HG03565 (cell line): ENCODE results near the gene EXOC3.
"Not testable (repeated sequence)": the region's sequence is repeated elsewhere in the genome, so short reads cannot be mapped to it uniquely, and the experiment has no call there.

ENCODE experiments used
- ATAC-seq: cut with Tn5 transposase; IDR thresholded peaks from one replicate; pipeline ENCODE4 v1.9.1; 2021; ENCODE audit warnings: mild to moderate bottlenecking, moderate library complexity; ENCODE audit not compliant: unreplicated experiment

The EXOC3 gene

GRCh38 chr5:484556-484955 lies 41.6 kb downstream of the EXOC3 start:
- no peak for ATAC-seq

- ATAC-seq, result no peak
Measured at GRCh38 chr5:485113-485945, 42.4 kb downstream of the EXOC3 start.

- no peak for ATAC-seq
Measured at GRCh38 chr5:485946-486491, 43.0 kb downstream of the EXOC3 start.

- not testable (repeated sequence) for ATAC-seq
Measured at GRCh38 chr5:486597-486996, 43.6 kb downstream of the EXOC3 start.

- no peak for ATAC-seq
Measured at GRCh38 chr5:488241-488640, 45.3 kb downstream of the EXOC3 start.

GRCh38 chr5:488744-489688 lies 46.0 kb downstream of the EXOC3 start:
- no peak for ATAC-seq

- no peak for ATAC-seq
Measured at GRCh38 chr5:489689-490080, 46.7 kb downstream of the EXOC3 start.

GRCh38 chr5:490116-491106 lies 47.4 kb downstream of the EXOC3 start:
- no peak for ATAC-seq

- ATAC-seq, result no peak
Measured at GRCh38 chr5:491119-491855, 48.3 kb downstream of the EXOC3 start.

GRCh38 chr5:491856-492155 lies 48.8 kb downstream of the EXOC3 start:
- no peak for ATAC-seq

GRCh38 chr5:492314-492893 lies 49.4 kb downstream of the EXOC3 start:
- no peak for ATAC-seq

GRCh38 chr5:493119-493701 lies 50.2 kb downstream of the EXOC3 start:
- no peak for ATAC-seq

GRCh38 chr5:493758-494157 lies 50.8 kb downstream of the EXOC3 start:
- no peak for ATAC-seq

GRCh38 chr5:494667-495255 lies 51.8 kb downstream of the EXOC3 start:
- ATAC-seq, result no peak

- no peak for ATAC-seq
Measured at GRCh38 chr5:496028-496427, 53.1 kb downstream of the EXOC3 start.

GRCh38 chr5:497090-497700 lies 54.2 kb downstream of the EXOC3 start:
- no peak for ATAC-seq

- no peak for ATAC-seq
Measured at GRCh38 chr5:497871-498509, 55.0 kb downstream of the EXOC3 start.
